SK-N-SH (cell line): ENCODE measurements around the gene CLIC3. TPM values are rescaled to one million over a fixed set of nuclear protein-coding genes. Genes with fewer than 3 reads are reported as not detected.

ENCODE experiments used
- CTCF ChIA-PET: fragments of 300-600, 350-600 bp; formaldehyde crosslinking; extraction: SDS; loops from one replicate; lab custom pipeline; 2021; lab: Yijun Ruan, JAX
- POLR2A ChIA-PET: fragments of 350-600 bp; sonication (Branson Sonifier 250); formaldehyde crosslinking; extraction: SDS; loops from one replicate; lab custom pipeline; 2020; ENCODE audit warnings: antibody characterized with exemption, inconsistent platforms; lab: Yijun Ruan, JAX
- DNase-seq: peaks from one replicate; pipeline ENCODE4 v3.0.0; 2012
- H2AFZ ChIP-seq: fragments of 200-600 bp; sonication (generic); 2 replicates; pipeline ENCODE4 v1.8.1; 2016; ENCODE audit warnings: antibody characterized with exemption, mild to moderate bottlenecking, low read depth
- H3F3A ChIP-seq: fragments of 200-600 bp; sonication (generic); replicated peaks from 2 replicates; pipeline ENCODE3; 2016; ENCODE audit warnings: antibody characterized with exemption, mild to moderate bottlenecking; ENCODE audit not compliant: insufficient read depth
- H3K27ac ChIP-seq, 2 experiments: fragments of 200-500 bp in 1 of 2; fragments of 200-600 bp in 1 of 2; sonication (Bioruptor generic) in 1 of 2; sonication (generic), shearing (Covaris generic) in 1 of 2; 2 replicates each; pipeline versions ENCODE4 v1.5.1 to v1.6.1; 2014 to 2016; ENCODE audit warnings: low read depth in 2 of 2, inconsistent platforms in 1 of 2, low read length in 1 of 2, mild to moderate bottlenecking in 1 of 2, mixed read lengths in 1 of 2
- H3K27me3 ChIP-seq: fragments of 200-600 bp; sonication (generic), shearing (Covaris generic); 2 replicates; pipeline ENCODE4 v1.6.1; 2016; ENCODE audit warnings: mixed run types; ENCODE audit not compliant: insufficient read depth
- H3K36me3 ChIP-seq, 2 experiments: fragments of 200-500 bp in 1 of 2; fragments of 200-600 bp in 1 of 2; sonication (Bioruptor generic) in 1 of 2; sonication (generic) in 1 of 2; replicated peaks in 1 of 2; 2 replicates each; pipeline versions ENCODE3 to v1.5.1; 2014 to 2016; ENCODE audit warnings: low read length in 1 of 2, mild to moderate bottlenecking in 1 of 2; ENCODE audit not compliant: insufficient read depth in 2 of 2, control insufficient read depth in 1 of 2
- H3K4me1 ChIP-seq, 2 experiments: fragments of 200-500 bp in 1 of 2; fragments of 200-600 bp in 1 of 2; sonication (Bioruptor generic) in 1 of 2; sonication (generic), shearing (Covaris generic) in 1 of 2; 2 replicates each; pipeline versions ENCODE4 v1.5.1 to v1.6.1; 2014 to 2016; ENCODE audit warnings: low read depth in 1 of 2, low read length in 1 of 2, mixed run types in 1 of 2; ENCODE audit not compliant: insufficient read depth in 2 of 2, control insufficient read depth in 1 of 2
- H3K4me2 ChIP-seq: fragments of 200-600 bp; sonication (generic), shearing (Covaris generic); 2 replicates; pipeline ENCODE4 v1.6.1; 2017; ENCODE audit warnings: mixed run types
- H3K4me3 ChIP-seq, 2 experiments: fragments of 200-500 bp in 1 of 2; fragments of 200-600 bp in 1 of 2; sonication (Bioruptor generic) in 1 of 2; sonication (generic), shearing (Covaris generic) in 1 of 2; 2 replicates each; pipeline versions ENCODE4 v1.5.1 to v1.8.1; 2014 to 2016; ENCODE audit warnings: low read depth in 2 of 2, inconsistent platforms in 1 of 2, low read length in 1 of 2, mild to moderate bottlenecking in 1 of 2, mixed read lengths in 1 of 2, moderate library complexity in 1 of 2
- H3K79me2 ChIP-seq: fragments of 200-600 bp; sonication (generic); 2 replicates; pipeline ENCODE4 v1.8.1; 2017; ENCODE audit warnings: mild to moderate bottlenecking; ENCODE audit not compliant: insufficient read depth
- H3K9ac ChIP-seq: fragments of 200-600 bp; sonication (generic); 2 replicates; pipeline ENCODE4 v1.6.1; 2017; ENCODE audit warnings: mixed run types
- H3K9me2 ChIP-seq: fragments of 200-600 bp; sonication (generic); 2 replicates; pipeline ENCODE4 v1.6.1; 2017; ENCODE audit warnings: mixed run types
- H3K9me3 ChIP-seq: fragments of 200-600 bp; sonication (generic); 2 replicates; pipeline ENCODE4 v1.6.1; 2017; ENCODE audit warnings: mixed run types, mild to moderate bottlenecking, moderate library complexity
- H4K20me1 ChIP-seq: fragments of 200-600 bp; sonication (generic); 2 replicates; pipeline ENCODE4 v1.6.1; 2017; ENCODE audit warnings: mild to moderate bottlenecking, mixed run types; ENCODE audit not compliant: insufficient read depth
- CHD2 ChIP-seq: fragments of 150-350 bp; IDR thresholded peaks from 2 replicates; pipeline ENCODE4 v1.6.1; 2018; ENCODE audit warnings: low read length; ENCODE audit not compliant: partially characterized antibody
- EP300 ChIP-seq, 2 experiments: IDR thresholded peaks; 2 replicates each; pipeline versions ENCODE4 v1.4.0 to v1.6.1; 2012; ENCODE audit warnings: borderline replicate concordance in 1 of 2, low read depth in 1 of 2, low read length in 1 of 2
- FOSL2 ChIP-seq: IDR thresholded peaks from 2 replicates; pipeline ENCODE4 v1.4.0; 2012; ENCODE audit warnings: low read depth, mild to moderate bottlenecking, moderate library complexity, borderline replicate concordance
- FOXJ3 ChIP-seq: sonication (generic); formaldehyde crosslinking; IDR thresholded peaks from 2 replicates; pipeline ENCODE4 v1.5.1; 2020; ENCODE audit warnings: mild to moderate bottlenecking, missing genetic modification reagents
- GATA2 ChIP-seq: sonication (generic); formaldehyde crosslinking; IDR thresholded peaks from 2 replicates; pipeline ENCODE4 v1.5.0; 2020; ENCODE audit warnings: mild to moderate bottlenecking, missing genetic modification reagents
- MXI1 ChIP-seq: IDR thresholded peaks from 2 replicates; pipeline ENCODE4 v1.6.1; 2012; ENCODE audit warnings: mild to moderate bottlenecking, low read depth, low read length, improper control_type of control experiment
- NFIC ChIP-seq: IDR thresholded peaks from 2 replicates; pipeline ENCODE4 v1.4.0; 2012; ENCODE audit warnings: borderline replicate concordance
- NRF1 ChIP-seq: IDR thresholded peaks from 2 replicates; pipeline ENCODE4 v1.6.1; 2012; ENCODE audit warnings: low read depth, mild to moderate bottlenecking, low read length
- POLR2AphosphoS5 ChIP-seq: IDR thresholded peaks from 2 replicates; pipeline ENCODE4 v1.6.1; 2012; ENCODE audit warnings: low read depth, low read length
- RCOR1 ChIP-seq: fragments of 150-350 bp; IDR thresholded peaks from 2 replicates; pipeline ENCODE4 v1.6.1; 2017; ENCODE audit warnings: antibody characterized with exemption, low read length
- RFX5 ChIP-seq: IDR thresholded peaks from 2 replicates; pipeline ENCODE4 v1.6.1; 2012; ENCODE audit warnings: mild to moderate bottlenecking, improper control_type of control experiment, low read length
- RXRA ChIP-seq: IDR thresholded peaks from 2 replicates; pipeline ENCODE4 v1.4.0; 2012; ENCODE audit warnings: low read depth, mild to moderate bottlenecking, borderline replicate concordance
- TAF1 ChIP-seq: IDR thresholded peaks from 2 replicates; pipeline ENCODE4 v1.6.1; 2012; ENCODE audit warnings: low read depth, mild to moderate bottlenecking, low read length, moderate library complexity, borderline replicate concordance
- TEAD4 ChIP-seq: IDR thresholded peaks from 2 replicates; pipeline ENCODE4 v1.4.0; 2012; ENCODE audit warnings: mild to moderate bottlenecking, borderline replicate concordance; ENCODE audit not compliant: insufficient read depth
- YY1 ChIP-seq: IDR thresholded peaks from 2 replicates; pipeline ENCODE4 v1.4.0; 2012; ENCODE audit warnings: low read depth, mild to moderate bottlenecking
- WGBS: methylation state at CpG from one replicate; pipeline ENCODE4 v1.1.6; 2017; ENCODE audit warnings: low lambda C conversion rate; 5-methylcytosine and 5-hydroxymethylcytosine counted together
- polyA plus RNA-seq, 3 experiments: library from polyadenylated mRNA; depleted of rRNA; stranded (reverse); fragments of >200 nt; gene quantifications; 2 replicates each; pipeline ENCODE4 v1.2.3, GENCODE V29; 2012
- TF ChIP-seq, protein P1 (sequence below): IDR thresholded peaks from 2 replicates; pipeline ENCODE4; 2012
- TF ChIP-seq, protein P2 (sequence below): fragments of 150-350 bp; IDR thresholded peaks from 2 replicates; pipeline ENCODE4 v1.6.1; 2017; ENCODE audit warnings: antibody characterized with exemption, low read length, low read depth, borderline replicate concordance
- TF ChIP-seq, protein P3 (sequence below): IDR thresholded peaks from 2 replicates; pipeline ENCODE4 v1.6.1; 2012; ENCODE audit warnings: mild to moderate bottlenecking, low read depth, low read length, moderate library complexity
- TF ChIP-seq, protein P4 (sequence below): IDR thresholded peaks from 2 replicates; pipeline ENCODE4 v1.4.0; 2012; ENCODE audit warnings: low read depth, borderline replicate concordance
- TF ChIP-seq, protein P5 (sequence below): fragments of 150-350 bp; IDR thresholded peaks from 2 replicates; pipeline ENCODE4 v1.6.1; 2016; ENCODE audit warnings: mild to moderate bottlenecking, low read depth, low read length

The CLIC3 gene
- polyA plus RNA-seq, 1 of the 3 experiments (the other 2 are of a cell fraction) = 1.0 TPM

DNA sequence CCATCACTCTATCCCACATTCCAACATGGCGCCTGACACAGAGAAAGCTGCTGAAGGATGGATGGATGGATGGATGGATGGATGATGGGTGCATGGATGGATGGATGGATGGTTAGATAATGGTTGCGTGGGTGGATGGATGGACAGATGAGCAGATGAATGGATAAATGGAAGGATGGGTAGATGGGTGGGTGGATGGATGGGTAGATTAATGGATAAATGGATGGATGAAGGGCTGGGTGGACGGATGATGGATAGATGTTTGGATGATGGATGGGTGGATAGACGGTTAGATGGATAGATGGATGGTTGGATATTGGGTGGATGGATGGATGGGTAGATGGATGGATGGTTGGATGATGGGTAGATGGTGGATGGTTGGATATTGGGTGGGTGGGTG, 39.8 kb downstream of the CLIC3 start:
- Histone ChIP-seq H3K4me2 (no peak overlapping the region), H3K27ac (no peak overlapping the region), H3K36me3 (no peaks in the 10 kb centered on the region), H3K27me3 (no peaks in the 10 kb centered on the region), H3K9ac (no peak overlapping the region), H3K4me1 (peaks cover 0 to 17% of the 10 kb centered on the region in 2 experiments; a peak in 1 of 4 replicates), H3K9me2 (no peaks in the 10 kb centered on the region), H3K4me3 (no peak overlapping the region), H3K9me3 (no peaks in the 10 kb centered on the region), H2AFZ (no peak overlapping the region), H3F3A (no peaks in the 10 kb centered on the region), H3K79me2 (no peaks in the 10 kb centered on the region), H4K20me1 (no peaks in the 10 kb centered on the region)
- TF ChIP-seq, protein P1, sequence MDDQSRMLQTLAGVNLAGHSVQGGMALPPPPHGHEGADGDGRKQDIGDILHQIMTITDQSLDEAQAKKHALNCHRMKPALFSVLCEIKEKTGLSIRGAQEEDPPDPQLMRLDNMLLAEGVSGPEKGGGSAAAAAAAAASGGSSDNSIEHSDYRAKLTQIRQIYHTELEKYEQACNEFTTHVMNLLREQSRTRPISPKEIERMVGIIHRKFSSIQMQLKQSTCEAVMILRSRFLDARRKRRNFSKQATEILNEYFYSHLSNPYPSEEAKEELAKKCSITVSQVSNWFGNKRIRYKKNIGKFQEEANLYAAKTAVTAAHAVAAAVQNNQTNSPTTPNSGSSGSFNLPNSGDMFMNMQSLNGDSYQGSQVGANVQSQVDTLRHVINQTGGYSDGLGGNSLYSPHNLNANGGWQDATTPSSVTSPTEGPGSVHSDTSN = no peak
- TF ChIP-seq NRF1 (no peak), NFIC (no peak), FOSL2 (no peak), FOXJ3 (CRISPR knock-in tag) (no peak), MXI1 (no peak), YY1 (no peak), TEAD4 (no peak), RCOR1 (no peak)
- TF ChIP-seq, protein P2, sequence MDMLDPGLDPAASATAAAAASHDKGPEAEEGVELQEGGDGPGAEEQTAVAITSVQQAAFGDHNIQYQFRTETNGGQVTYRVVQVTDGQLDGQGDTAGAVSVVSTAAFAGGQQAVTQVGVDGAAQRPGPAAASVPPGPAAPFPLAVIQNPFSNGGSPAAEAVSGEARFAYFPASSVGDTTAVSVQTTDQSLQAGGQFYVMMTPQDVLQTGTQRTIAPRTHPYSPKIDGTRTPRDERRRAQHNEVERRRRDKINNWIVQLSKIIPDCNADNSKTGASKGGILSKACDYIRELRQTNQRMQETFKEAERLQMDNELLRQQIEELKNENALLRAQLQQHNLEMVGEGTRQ = no peak
- DNase-seq = no peak
- ChIA-PET POLR2A (no interaction called here), CTCF (no interaction called here)
- 66% methylated on average over 4 of the region's 4 CpGs for WGBS

DNA sequence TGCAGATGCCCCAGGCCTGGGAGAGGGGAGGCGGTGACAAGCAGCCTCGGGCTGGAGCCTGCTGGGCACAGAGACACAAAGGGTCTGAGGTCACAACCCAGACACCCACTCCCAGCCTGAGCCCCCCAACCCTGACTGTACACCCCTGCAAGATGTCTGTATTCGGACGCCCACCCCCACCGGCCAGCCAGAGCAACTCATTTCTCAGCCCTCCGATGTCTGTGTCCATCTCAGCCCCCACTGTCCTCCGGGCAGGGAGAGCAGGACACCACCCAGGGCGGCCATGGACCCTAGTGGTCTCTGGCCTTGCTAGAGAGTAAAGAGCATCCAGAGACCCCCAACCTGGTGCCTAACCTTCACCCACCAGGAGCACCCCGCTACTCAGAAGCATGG, 40.4 kb downstream of the CLIC3 start:
- no peaks in the 10 kb centered on the region for H3K27me3 ChIP-seq
- DNase-seq = no peak
- H3K9ac ChIP-seq = no peak overlapping the region
- no peaks in the 10 kb centered on the region for H3K79me2 ChIP-seq
- peaks cover 0 to 16% of the 10 kb centered on the region in 2 experiments; a peak in 1 of 4 replicates for H3K4me1 ChIP-seq
- H3K27ac ChIP-seq = no peak overlapping the region
- WGBS = 65% methylated on average over 2 of the region's 9 CpGs
- ChIA-PET POLR2A (no interaction called here), CTCF (interaction anchor here (1.1 to 13.2 kb wide), 2 partner anchors 9 to 77 kb away, joined by 3 to 350 read pairs; partner anchors contain the start of genes ABCA2 and FUT7)
- H3K4me3 ChIP-seq = no peak overlapping the region
- no peaks in the 10 kb centered on the region for H3K9me3 ChIP-seq
- no peaks in the 10 kb centered on the region for H3F3A ChIP-seq
- H2AFZ ChIP-seq = no peak overlapping the region
- no peak overlapping the region for H3K4me2 ChIP-seq
- H3K9me2 ChIP-seq = no peaks in the 10 kb centered on the region
- no peaks in the 10 kb centered on the region for H3K36me3 ChIP-seq
- H4K20me1 ChIP-seq = no peaks in the 10 kb centered on the region
- TF ChIP-seq RXRA (no peak), CHD2 (no peak), FOXJ3 (CRISPR knock-in tag) (no peak), TAF1 (no peak), GATA2 (CRISPR knock-in tag) (no peak), RFX5 (no peak), POLR2AphosphoS5 (no peak), EP300 (IDR thresholded peaks at IDR 0.05; ENCODE audit: borderline replicate concordance in 1 of 2, low read depth in 1 of 2, low read length in 1 of 2) (no peak)
- TF ChIP-seq, protein P3, sequence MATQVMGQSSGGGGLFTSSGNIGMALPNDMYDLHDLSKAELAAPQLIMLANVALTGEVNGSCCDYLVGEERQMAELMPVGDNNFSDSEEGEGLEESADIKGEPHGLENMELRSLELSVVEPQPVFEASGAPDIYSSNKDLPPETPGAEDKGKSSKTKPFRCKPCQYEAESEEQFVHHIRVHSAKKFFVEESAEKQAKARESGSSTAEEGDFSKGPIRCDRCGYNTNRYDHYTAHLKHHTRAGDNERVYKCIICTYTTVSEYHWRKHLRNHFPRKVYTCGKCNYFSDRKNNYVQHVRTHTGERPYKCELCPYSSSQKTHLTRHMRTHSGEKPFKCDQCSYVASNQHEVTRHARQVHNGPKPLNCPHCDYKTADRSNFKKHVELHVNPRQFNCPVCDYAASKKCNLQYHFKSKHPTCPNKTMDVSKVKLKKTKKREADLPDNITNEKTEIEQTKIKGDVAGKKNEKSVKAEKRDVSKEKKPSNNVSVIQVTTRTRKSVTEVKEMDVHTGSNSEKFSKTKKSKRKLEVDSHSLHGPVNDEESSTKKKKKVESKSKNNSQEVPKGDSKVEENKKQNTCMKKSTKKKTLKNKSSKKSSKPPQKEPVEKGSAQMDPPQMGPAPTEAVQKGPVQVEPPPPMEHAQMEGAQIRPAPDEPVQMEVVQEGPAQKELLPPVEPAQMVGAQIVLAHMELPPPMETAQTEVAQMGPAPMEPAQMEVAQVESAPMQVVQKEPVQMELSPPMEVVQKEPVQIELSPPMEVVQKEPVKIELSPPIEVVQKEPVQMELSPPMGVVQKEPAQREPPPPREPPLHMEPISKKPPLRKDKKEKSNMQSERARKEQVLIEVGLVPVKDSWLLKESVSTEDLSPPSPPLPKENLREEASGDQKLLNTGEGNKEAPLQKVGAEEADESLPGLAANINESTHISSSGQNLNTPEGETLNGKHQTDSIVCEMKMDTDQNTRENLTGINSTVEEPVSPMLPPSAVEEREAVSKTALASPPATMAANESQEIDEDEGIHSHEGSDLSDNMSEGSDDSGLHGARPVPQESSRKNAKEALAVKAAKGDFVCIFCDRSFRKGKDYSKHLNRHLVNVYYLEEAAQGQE = no peak
- TF ChIP-seq, protein P4, sequence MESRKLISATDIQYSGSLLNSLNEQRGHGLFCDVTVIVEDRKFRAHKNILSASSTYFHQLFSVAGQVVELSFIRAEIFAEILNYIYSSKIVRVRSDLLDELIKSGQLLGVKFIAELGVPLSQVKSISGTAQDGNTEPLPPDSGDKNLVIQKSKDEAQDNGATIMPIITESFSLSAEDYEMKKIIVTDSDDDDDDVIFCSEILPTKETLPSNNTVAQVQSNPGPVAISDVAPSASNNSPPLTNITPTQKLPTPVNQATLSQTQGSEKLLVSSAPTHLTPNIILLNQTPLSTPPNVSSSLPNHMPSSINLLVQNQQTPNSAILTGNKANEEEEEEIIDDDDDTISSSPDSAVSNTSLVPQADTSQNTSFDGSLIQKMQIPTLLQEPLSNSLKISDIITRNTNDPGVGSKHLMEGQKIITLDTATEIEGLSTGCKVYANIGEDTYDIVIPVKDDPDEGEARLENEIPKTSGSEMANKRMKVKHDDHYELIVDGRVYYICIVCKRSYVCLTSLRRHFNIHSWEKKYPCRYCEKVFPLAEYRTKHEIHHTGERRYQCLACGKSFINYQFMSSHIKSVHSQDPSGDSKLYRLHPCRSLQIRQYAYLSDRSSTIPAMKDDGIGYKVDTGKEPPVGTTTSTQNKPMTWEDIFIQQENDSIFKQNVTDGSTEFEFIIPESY = no peak
- TF ChIP-seq, protein P5, sequence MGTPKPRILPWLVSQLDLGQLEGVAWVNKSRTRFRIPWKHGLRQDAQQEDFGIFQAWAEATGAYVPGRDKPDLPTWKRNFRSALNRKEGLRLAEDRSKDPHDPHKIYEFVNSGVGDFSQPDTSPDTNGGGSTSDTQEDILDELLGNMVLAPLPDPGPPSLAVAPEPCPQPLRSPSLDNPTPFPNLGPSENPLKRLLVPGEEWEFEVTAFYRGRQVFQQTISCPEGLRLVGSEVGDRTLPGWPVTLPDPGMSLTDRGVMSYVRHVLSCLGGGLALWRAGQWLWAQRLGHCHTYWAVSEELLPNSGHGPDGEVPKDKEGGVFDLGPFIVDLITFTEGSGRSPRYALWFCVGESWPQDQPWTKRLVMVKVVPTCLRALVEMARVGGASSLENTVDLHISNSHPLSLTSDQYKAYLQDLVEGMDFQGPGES = no peak
